ENCODE results near the gene CLIP1.
"Not testable (repeated sequence)": the region's sequence is repeated elsewhere in the genome, so short reads cannot be mapped to it uniquely, and the experiment has no call there.

CLIP1 gene

GRCh38 chr12:122452701-122453285 is 30.3 kb upstream of the CLIP1 start:
- Mint-ChIP-seq H3K27ac (peak overlapping the region; percentile 75), H3K27me3 (no peaks in the 10 kb centered on the region), H3K36me3 (no peaks in the 10 kb centered on the region), H3K4me1 (peaks cover 13 to 18% of the 10 kb centered on the region in 2 donors), H3K9me3 (no peaks in the 10 kb centered on the region), H3K4me3 (peak overlapping the region; percentile 40 to 44)
- no peak for DNase-seq
- ATAC-seq (replicated peaks): no peak

DNA sequence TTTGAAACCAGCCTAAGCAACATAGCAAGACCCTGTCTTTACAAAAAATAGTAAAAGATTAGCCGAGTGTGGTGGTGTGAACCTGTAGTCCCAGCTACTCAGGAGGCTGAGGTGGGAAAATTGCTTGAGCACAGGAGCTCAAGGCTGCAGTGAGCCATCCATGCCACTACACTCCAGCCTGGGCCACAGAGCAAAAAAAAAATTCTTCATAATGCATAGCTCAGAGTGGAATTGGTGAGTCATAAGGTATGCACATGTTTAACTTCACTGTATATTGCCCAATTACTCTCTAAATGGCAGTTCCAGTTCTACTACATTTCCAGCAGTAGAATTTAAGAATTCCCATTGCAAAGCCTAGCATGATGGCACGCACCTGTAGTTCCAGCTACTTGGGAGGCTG is 26.8 kb upstream of the CLIP1 start:
- H3K36me3 Mint-ChIP-seq: no peaks in the 10 kb centered on the region
- peaks cover 13 to 18% of the 10 kb centered on the region in 2 donors for H3K4me1 Mint-ChIP-seq
- H3K27me3 Mint-ChIP-seq: no peaks in the 10 kb centered on the region
- H3K27ac Mint-ChIP-seq: no peak overlapping the region
- ATAC-seq (replicated peaks) (peak; percentile 45 to 60), DNase-seq (no peak)
- no peaks in the 10 kb centered on the region for H3K9me3 Mint-ChIP-seq
- no peak overlapping the region for H3K4me3 Mint-ChIP-seq

DNA sequence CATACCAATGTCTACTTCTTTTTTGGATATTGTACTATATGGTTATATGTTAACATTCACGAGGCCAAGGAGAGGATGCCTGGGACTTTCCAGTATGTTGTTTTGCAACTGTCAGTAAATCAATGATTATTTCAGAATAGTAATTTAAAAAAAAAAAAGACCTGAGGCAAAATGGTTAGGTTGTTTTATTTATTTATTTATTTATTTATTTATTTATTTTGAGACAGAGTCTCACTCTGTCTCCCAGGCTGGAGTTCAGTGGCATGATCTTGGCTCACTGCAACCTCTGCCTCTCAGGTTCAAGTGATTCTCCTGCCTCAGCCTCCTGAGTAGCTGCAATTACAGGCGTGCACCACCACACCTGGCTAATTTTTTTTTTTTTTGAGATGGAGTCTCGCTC is 25.4 kb upstream of the CLIP1 start:
- not testable (repeated sequence) for ATAC-seq (replicated peaks); H3K27me3 Mint-ChIP-seq; H3K9me3 Mint-ChIP-seq; H3K4me3 Mint-ChIP-seq; H3K36me3 Mint-ChIP-seq; DNase-seq; H3K4me1 Mint-ChIP-seq; H3K27ac Mint-ChIP-seq

DNA sequence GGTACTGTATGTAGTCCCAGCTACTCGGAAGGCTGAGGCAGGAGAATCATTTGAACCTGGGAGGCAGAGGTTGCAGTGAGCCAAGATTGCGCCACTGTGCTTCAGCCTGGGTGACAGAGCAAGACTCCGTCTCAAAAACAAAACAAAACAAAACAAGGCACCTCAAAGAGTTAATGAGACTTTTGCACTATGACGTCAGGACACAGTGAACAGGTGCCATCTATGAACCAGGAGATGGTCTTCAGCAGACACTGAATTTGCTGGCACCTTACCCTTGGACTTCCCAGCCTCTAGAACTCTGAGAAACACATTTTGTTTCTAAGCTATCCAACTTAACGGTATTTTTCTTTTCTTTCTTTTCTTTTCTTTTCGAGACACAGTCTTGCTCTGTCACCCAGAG is 23.9 kb upstream of the CLIP1 start:
- not testable (repeated sequence) for H3K27me3 Mint-ChIP-seq; H3K9me3 Mint-ChIP-seq; ATAC-seq (replicated peaks); DNase-seq; H3K4me1 Mint-ChIP-seq; H3K4me3 Mint-ChIP-seq; H3K27ac Mint-ChIP-seq; H3K36me3 Mint-ChIP-seq

DNA sequence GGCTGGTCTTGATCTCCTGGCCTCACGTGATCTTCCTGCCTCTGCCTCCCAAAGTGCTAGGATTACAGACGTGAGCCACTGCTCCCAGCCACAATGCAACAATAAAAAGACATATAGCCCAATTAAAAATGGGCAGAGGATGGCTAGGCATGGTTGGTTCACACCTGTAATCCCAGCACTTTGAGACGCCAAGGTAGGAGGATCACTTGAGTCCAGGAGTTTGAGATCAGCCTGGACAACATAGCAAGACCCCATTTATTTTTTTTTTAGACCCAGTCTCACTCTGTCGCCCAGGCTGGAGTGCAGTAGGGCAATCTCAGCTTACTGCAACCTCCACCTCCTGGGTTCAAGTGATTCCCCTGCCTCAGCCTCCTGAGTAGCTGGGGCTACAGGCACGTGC is 21.6 kb upstream of the CLIP1 start:
- H3K27ac Mint-ChIP-seq: not testable (repeated sequence)

GRCh38 chr12:122438822-122439221 is 16.4 kb upstream of the CLIP1 start:
- DNase-seq; H3K9me3 Mint-ChIP-seq; ATAC-seq (replicated peaks); H3K27ac Mint-ChIP-seq; H3K4me3 Mint-ChIP-seq; H3K4me1 Mint-ChIP-seq; H3K36me3 Mint-ChIP-seq; H3K27me3 Mint-ChIP-seq: not testable (repeated sequence)

More for the DNA sequence above, 21.6 kb upstream of the CLIP1 start:
- not testable (repeated sequence) for ATAC-seq (replicated peaks); DNase-seq; H3K36me3 Mint-ChIP-seq; H3K4me3 Mint-ChIP-seq; H3K27me3 Mint-ChIP-seq; H3K4me1 Mint-ChIP-seq; H3K9me3 Mint-ChIP-seq

DNA sequence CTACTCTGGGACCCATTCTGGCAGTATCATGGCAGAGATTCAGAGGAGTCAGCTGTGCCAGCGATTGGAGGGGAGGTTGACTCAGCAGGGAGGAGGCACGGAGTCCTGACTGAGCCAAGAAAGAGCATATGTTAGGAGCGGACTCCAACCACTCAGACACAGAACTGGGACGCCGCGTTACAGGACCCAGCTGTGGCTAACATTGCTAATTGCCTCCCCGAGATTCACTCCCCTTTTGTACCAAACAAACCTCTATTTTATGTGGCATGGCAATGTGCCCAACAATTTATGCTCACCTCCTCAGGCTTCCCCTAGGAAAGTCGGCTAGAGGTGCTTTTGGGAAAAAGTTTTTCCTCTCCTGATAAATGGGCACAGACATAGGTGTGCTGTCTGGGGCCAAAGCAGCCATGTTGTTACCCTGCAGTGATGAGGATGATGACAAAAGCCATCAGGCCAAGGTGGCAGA is 15.2 kb upstream of the CLIP1 start:
- ATAC-seq (replicated peaks) (no peak), DNase-seq (no peak)
- no peaks in the 10 kb centered on the region for H3K9me3 Mint-ChIP-seq
- H3K27ac Mint-ChIP-seq: no peak overlapping the region
- no peaks in the 10 kb centered on the region for H3K27me3 Mint-ChIP-seq
- no peaks in the 10 kb centered on the region for H3K4me1 Mint-ChIP-seq
- no peaks in the 10 kb centered on the region for H3K36me3 Mint-ChIP-seq
- no peak overlapping the region for H3K4me3 Mint-ChIP-seq

DNA sequence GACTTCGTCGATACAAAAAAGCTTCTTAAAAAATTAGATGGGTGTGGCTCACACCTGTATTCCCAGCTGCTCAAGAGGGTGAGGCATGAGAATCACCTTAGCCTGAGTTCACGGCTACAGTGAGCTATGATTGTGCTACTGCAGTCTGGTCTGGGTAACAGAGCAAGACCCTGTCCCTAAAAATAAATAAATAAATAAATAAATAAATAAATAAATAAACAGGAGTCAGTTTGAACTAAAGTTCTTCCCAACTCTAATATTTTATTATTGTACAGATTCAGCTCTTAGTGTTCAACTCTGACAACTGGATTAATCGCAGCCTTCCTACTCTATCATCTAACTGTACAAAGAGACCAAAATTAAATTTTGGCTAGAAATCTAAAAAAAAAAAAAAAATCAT is 12.7 kb upstream of the CLIP1 start:
- Mint-ChIP-seq H3K4me1 (no peaks in the 10 kb centered on the region), H3K4me3 (no peak overlapping the region), H3K9me3 (no peaks in the 10 kb centered on the region), H3K27ac (no peak overlapping the region), H3K36me3 (no peaks in the 10 kb centered on the region), H3K27me3 (no peaks in the 10 kb centered on the region)
- no peak for DNase-seq
- ATAC-seq (replicated peaks): no peak

GRCh38 chr12:122429043-122429442 is 6.6 kb upstream of the CLIP1 start:
- not testable (repeated sequence) for H3K4me3 Mint-ChIP-seq; H3K27me3 Mint-ChIP-seq; H3K27ac Mint-ChIP-seq; H3K36me3 Mint-ChIP-seq; DNase-seq; H3K9me3 Mint-ChIP-seq; ATAC-seq (replicated peaks)
- H3K4me1 Mint-ChIP-seq: peaks cover 2 to 12% of the 10 kb centered on the region in 2 donors

DNA sequence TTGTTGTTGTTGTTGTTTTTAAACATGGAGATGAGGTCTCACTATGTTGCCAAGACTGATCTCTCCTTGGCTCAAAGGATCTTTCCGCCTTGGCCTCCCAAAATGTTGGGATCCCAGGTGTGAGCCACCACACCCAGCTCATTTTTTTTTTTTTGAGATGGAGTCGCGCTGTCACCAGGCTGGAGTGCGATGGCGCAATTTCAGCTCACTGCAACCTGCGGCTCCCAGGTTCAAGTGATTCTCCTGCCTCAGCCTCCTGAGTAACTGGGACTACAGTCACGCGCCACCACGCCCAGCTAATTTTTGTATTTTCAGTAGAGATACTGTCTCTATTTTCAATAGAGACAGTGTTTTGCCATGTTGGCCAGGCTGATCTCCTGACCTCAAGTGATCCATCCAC is 4.9 kb upstream of the CLIP1 start:
- no peaks in the 10 kb centered on the region for H3K36me3 Mint-ChIP-seq
- ATAC-seq (replicated peaks) (no peak), DNase-seq (no peak)
- H3K27me3 Mint-ChIP-seq: no peaks in the 10 kb centered on the region
- H3K4me1 Mint-ChIP-seq: peaks cover 8 to 26% of the 10 kb centered on the region in 2 donors
- H3K4me3 Mint-ChIP-seq: no peak overlapping the region
- H3K9me3 Mint-ChIP-seq: no peaks in the 10 kb centered on the region
- no peak overlapping the region for H3K27ac Mint-ChIP-seq

DNA sequence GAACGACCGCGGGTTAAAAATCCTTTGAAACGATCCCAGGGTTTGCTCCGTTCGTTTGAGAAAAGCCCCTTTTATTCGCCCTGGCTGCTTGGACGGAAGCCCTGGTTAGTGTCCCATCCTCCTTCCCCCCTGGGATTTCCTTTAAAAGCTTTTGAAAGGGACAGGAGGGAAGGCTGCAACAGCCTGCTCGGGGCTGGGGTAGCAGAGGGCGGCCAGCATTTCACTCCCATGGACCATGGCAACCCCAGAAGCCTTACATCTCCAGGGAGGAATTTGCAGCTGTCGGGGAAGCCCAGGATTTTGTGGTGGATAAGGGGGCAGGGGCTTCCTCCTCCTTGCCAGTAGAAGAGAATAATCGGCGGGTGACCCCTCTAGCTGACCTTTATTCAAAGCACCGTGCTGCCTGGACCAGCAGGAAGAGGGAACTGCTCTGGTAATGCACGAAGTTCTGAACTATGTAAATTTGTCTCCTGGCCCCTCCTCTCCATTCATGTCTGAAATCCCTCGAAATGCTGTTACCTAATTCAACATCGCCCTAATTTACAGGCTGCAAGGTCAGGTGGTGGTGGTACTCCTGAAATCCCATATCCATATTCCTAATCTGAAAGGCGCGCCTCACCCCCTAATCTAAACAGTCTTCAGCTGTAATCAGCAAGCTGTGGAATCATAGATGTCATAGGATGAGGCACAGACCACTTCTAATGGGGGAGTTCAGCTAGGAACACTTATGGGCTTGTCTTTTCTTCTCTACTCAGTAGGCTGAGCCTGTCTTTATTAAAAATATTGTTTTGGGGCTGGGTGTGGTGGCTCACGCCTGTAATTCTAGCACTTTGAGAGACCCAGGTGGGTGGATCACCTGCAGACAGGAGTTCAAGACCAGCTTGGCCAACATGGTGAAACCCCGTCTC is 1.0 kb upstream of the CLIP1 start:
- ATAC-seq (replicated peaks): peak; percentile 26 to 35
- H3K4me3 Mint-ChIP-seq: peak overlapping the region; percentile 84 to 87
- H3K4me1 Mint-ChIP-seq: peaks cover 11 to 38% of the 10 kb centered on the region in 2 donors
- H3K9me3 Mint-ChIP-seq: no peaks in the 10 kb centered on the region
- no peaks in the 10 kb centered on the region for H3K27me3 Mint-ChIP-seq
- peak overlapping the region; percentile 95 for H3K27ac Mint-ChIP-seq
- peak; percentile 15 for DNase-seq
- H3K36me3 Mint-ChIP-seq: no peaks in the 10 kb centered on the region

- peak overlapping the region; percentile 87 for H3K27ac Mint-ChIP-seq
- H3K9me3 Mint-ChIP-seq: no peaks in the 10 kb centered on the region
- no peak for DNase-seq
- H3K4me1 Mint-ChIP-seq: peaks cover 15 to 38% of the 10 kb centered on the region in 2 donors
- peak; percentile 4 to 11 for ATAC-seq (replicated peaks)
- no peaks in the 10 kb centered on the region for H3K36me3 Mint-ChIP-seq
- H3K27me3 Mint-ChIP-seq: no peaks in the 10 kb centered on the region
- H3K4me3 Mint-ChIP-seq: peak overlapping the region; percentile 84 to 87
Observed at GRCh38 chr12:122422730-122423257, 325 bp upstream of the CLIP1 start.

- DNase-seq: no peak
- no peaks in the 10 kb centered on the region for H3K27me3 Mint-ChIP-seq
- no peaks in the 10 kb centered on the region for H3K9me3 Mint-ChIP-seq
Observed at GRCh38 chr12:122421187-122421820, 1.2 kb downstream of the CLIP1 start.

GRCh38 chr12:122420471-122421162 is 1.9 kb downstream of the CLIP1 start:
- peaks cover 16 to 38% of the 10 kb centered on the region in 2 donors for H3K4me1 Mint-ChIP-seq
- peaks cover 0 to 2% of the 10 kb centered on the region in 2 donors for H3K36me3 Mint-ChIP-seq
- ATAC-seq (replicated peaks): no peak
- peak overlapping the region; percentile 53 to 90 for H3K4me3 Mint-ChIP-seq
- no peak for DNase-seq
- H3K27ac Mint-ChIP-seq: peak overlapping the region; percentile 62
- H3K9me3 Mint-ChIP-seq: no peaks in the 10 kb centered on the region
- H3K27me3 Mint-ChIP-seq: no peaks in the 10 kb centered on the region

More at GRCh38 chr12:122421187-122421820, 1.2 kb downstream of the CLIP1 start:
- Mint-ChIP-seq H3K36me3 (no peaks in the 10 kb centered on the region), H3K27ac (peak overlapping the region; percentile 92), H3K4me1 (peaks cover 16 to 38% of the 10 kb centered on the region in 2 donors), H3K4me3 (peak overlapping the region; percentile 90 to 91)
- ATAC-seq (replicated peaks): peak; percentile 38 to 40

Data from stimulated activated naive B cell treated with anti-CD40 and anti-IgM and Interleukin-4, amounts not matched to agents 10 μg/mL and 1 μg/mL and 100 μg/mL, for 72 hours (primary cell).